Endothelial cell of umbilical vein (primary cell): ENCODE data around the gene GALNT3.

Source experiments
- EZH2 ChIP-seq: IDR thresholded peaks from 2 replicates; pipeline ENCODE4 v1.6.1; 2012; ENCODE audit warnings: borderline replicate concordance, low read depth, mild to moderate bottlenecking, moderate library complexity, low read length, inconsistent platforms; ENCODE audit not compliant: severe bottlenecking
- JUN ChIP-seq: IDR thresholded peaks from 2 replicates; pipeline ENCODE4 v1.6.1; 2011; ENCODE audit warnings: borderline replicate concordance, low read depth; ENCODE audit not compliant: insufficient read length, insufficient read depth
- MAX ChIP-seq: IDR thresholded peaks from 2 replicates; pipeline ENCODE4 v1.6.1; 2011; ENCODE audit not compliant: insufficient read depth, insufficient read length
- POLR2A ChIP-seq: IDR thresholded peaks from 2 replicates; pipeline ENCODE4 v1.6.1; 2012; ENCODE audit warnings: low read depth, mild to moderate bottlenecking, control low read depth, low read length
- TF ChIP-seq, protein P1 (sequence below), 2 donors: IDR thresholded peaks; 1 replicate in 1 of 2; 2 replicates in 1 of 2; pipeline ENCODE4 v1.5.1; 2011; ENCODE audit warnings: low read length in 2 of 2, mild to moderate bottlenecking in 2 of 2, moderate library complexity in 2 of 2, control low read depth in 1 of 2, inconsistent platforms in 1 of 2, low read depth in 1 of 2; ENCODE audit not compliant: insufficient read depth in 1 of 2; ENCODE audit errors: extremely low read depth in 1 of 2

DNA sequence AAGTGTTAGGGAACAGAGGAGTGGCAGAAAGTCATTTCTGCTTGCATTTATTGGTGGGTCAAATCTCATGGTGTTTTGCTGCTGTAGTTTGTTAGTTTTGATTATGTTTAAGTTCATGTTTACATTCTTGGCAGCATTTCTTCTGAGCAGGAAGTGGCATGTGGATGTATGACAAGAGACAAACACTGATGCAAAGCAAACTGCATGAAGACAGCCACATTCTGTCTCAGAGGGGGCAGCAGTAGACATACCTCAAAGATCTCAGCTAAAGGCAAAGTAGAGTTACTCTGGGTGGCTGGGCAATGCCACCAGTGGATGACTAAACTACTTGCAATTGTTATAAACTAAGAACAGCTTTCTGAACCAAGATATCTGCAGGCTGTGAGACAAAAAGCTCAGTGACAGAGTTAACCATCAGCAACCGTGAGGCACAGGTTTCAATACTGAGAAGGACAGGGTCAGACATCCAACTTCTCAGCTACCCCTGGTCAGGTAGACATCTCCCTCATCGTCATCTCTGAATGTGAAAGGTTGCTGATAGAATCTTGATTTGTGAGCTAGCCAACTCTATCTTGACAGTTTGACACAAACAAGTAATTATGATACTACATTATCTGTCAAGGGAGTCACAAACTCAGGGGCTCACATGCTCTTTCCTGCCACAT lies 16.4 kb downstream of the GALNT3 start:
- TF ChIP-seq EZH2 (no peak), JUN (no peak), POLR2A (no peak), MAX (no peak)
- TF ChIP-seq, protein P1, sequence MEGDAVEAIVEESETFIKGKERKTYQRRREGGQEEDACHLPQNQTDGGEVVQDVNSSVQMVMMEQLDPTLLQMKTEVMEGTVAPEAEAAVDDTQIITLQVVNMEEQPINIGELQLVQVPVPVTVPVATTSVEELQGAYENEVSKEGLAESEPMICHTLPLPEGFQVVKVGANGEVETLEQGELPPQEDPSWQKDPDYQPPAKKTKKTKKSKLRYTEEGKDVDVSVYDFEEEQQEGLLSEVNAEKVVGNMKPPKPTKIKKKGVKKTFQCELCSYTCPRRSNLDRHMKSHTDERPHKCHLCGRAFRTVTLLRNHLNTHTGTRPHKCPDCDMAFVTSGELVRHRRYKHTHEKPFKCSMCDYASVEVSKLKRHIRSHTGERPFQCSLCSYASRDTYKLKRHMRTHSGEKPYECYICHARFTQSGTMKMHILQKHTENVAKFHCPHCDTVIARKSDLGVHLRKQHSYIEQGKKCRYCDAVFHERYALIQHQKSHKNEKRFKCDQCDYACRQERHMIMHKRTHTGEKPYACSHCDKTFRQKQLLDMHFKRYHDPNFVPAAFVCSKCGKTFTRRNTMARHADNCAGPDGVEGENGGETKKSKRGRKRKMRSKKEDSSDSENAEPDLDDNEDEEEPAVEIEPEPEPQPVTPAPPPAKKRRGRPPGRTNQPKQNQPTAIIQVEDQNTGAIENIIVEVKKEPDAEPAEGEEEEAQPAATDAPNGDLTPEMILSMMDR (IDR thresholded peaks at IDR 0.05; ENCODE audit: extremely low read depth in 1 of 2, insufficient read depth in 1 of 2, low read depth in 1 of 2, low read length in 2 of 2), result no peak
